ENCODE data around the gene FLNB. TPM values are rescaled to one million over a fixed set of nuclear protein-coding genes. Genes with fewer than 3 reads are reported as not detected.

The FLNB gene
- total and polyA plus RNA-seq, 2 of the 8 experiments (the other 6 are each of a cell fraction or from before 2014, with no cell fraction given), result 72.3 to 118 TPM

- H3K4me2 ChIP-seq (ENCODE audit: insufficient read depth in 1 of 2, low read depth in 2 of 2, low read length in 2 of 2), result no peak overlapping the region
- TF ChIP-seq CTBP2 (IDR thresholded peaks at IDR 0.05; ENCODE audit: borderline replicate concordance, insufficient read depth, insufficient read length, low read length), result no peak
- no peak for TF ChIP-seq TBP (IDR thresholded peaks at IDR 0.05; ENCODE audit: low read depth, low read length)
- no peak for TF ChIP-seq RBBP5 (IDR thresholded peaks at IDR 0.05; ENCODE audit: borderline replicate concordance, low read depth, low read length)
- no peak for TF ChIP-seq KDM1A (IDR thresholded peaks at IDR 0.05; ENCODE audit: borderline replicate concordance, low read length)
- TF ChIP-seq RFX5 (IDR thresholded peaks at IDR 0.05; ENCODE audit: borderline replicate concordance, low read depth, low read length), result no peak
- TF ChIP-seq POLR2AphosphoS5 (IDR thresholded peaks at IDR 0.05; ENCODE audit: low read depth, low read length), result no peak
- TF ChIP-seq HDAC2 (IDR thresholded peaks at IDR 0.05; ENCODE audit: borderline replicate concordance in 1 of 2, low read depth in 2 of 2, low read length in 2 of 2), result no peak
- TF ChIP-seq, protein P1, sequence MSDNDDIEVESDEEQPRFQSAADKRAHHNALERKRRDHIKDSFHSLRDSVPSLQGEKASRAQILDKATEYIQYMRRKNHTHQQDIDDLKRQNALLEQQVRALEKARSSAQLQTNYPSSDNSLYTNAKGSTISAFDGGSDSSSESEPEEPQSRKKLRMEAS (IDR thresholded peaks at IDR 0.05), result no peak
- TF ChIP-seq RXRA (IDR thresholded peaks at IDR 0.05; ENCODE audit: insufficient read depth, low read depth, low read length), result no peak
- TF ChIP-seq CBX8 (IDR thresholded peaks at IDR 0.05; ENCODE audit: borderline replicate concordance, low read depth, low read length), result no peak
- no peak for TF ChIP-seq SUZ12 (IDR thresholded peaks at IDR 0.05; ENCODE audit: low read length)
- TF ChIP-seq JUN (IDR thresholded peaks at IDR 0.05; ENCODE audit: low read depth, low read length), result no peak
Measured at GRCh38 chr3:57982561-57983243, 25.5 kb upstream of the FLNB start.

More at GRCh38 chr3:57982561-57983243, 25.5 kb upstream of the FLNB start:
- H4K91ac ChIP-seq (replicated peaks; ENCODE audit: insufficient read length, low read length), result no peak overlapping the region
- no peak overlapping the region for H2BK20ac ChIP-seq (ENCODE audit: low read length)
- DNase-seq (ENCODE audit: low read depth in 1 of 2, low spot score in 2 of 2) (no peak), FAIRE-seq (no peak)
- H3K56ac ChIP-seq (replicated peaks; ENCODE audit: insufficient read length, low read depth, low read length), result no peak overlapping the region
- H3K27me3 ChIP-seq (replicated peaks in 1 of 4; ENCODE audit: control insufficient read depth in 3 of 4, extremely low read depth in 1 of 4, insufficient read depth in 3 of 4, low read length in 3 of 4), result no peaks in the 10 kb centered on the region; a peak in 1 of 7 replicates
- no peak overlapping the region for H2AK5ac ChIP-seq (ENCODE audit: low read depth, low read length)
- H3K4me1 ChIP-seq (replicated peaks in 1 of 4; ENCODE audit: control insufficient read depth in 3 of 4, insufficient read depth in 4 of 4, low read length in 3 of 4), result no peaks in the 10 kb centered on the region
- H4K8ac ChIP-seq (ENCODE audit: extremely low read depth, insufficient read depth, low read length), result no peak overlapping the region
- no peaks in the 10 kb centered on the region for H3K36me3 ChIP-seq (ENCODE audit: control insufficient read depth in 2 of 4, insufficient read depth in 4 of 4, low read length in 3 of 4)
- H3K23me2 ChIP-seq (ENCODE audit: low read depth, low read length), result no peaks in the 10 kb centered on the region
- H2AFZ ChIP-seq (ENCODE audit: low read length), result no peak overlapping the region
- H2BK120ac ChIP-seq (replicated peaks; ENCODE audit: low read depth, low read length), result no peak overlapping the region
- H3K9ac ChIP-seq (replicated peaks in 1 of 4; ENCODE audit: extremely low read depth in 1 of 4, low read depth in 3 of 4, low read length in 3 of 4), result no peak overlapping the region
- H3K4me3 ChIP-seq (ENCODE audit: extremely low read depth in 1 of 4, insufficient read depth in 2 of 4, low read depth in 3 of 4, low read length in 4 of 4), result no peak overlapping the region
- no peaks in the 10 kb centered on the region for H3K79me1 ChIP-seq (ENCODE audit: low read depth, low read length)
- ChIA-PET POLR2A (ENCODE audit: partially characterized antibody) (no interaction called here), CTCF (ENCODE audit: partially characterized antibody) (interaction anchor here (2.8 kb wide), 1 partner anchor 25 kb away, joined by 11 read pairs; the partner anchor contains the start of gene FLNB)
- peak overlapping the region; percentile 72; the same call in 1 of the 2 replicates for H2BK15ac ChIP-seq (ENCODE audit: low read length)
- WGBS, 2 experiments (ENCODE audit: extremely low coverage in 1 of 2, insufficient coverage in 1 of 2, insufficient read length in 1 of 2, insufficient replicate concordance in 2 of 2, low coverage in 1 of 2, low lambda C conversion rate in 2 of 2, missing lambda C conversion rate in 1 of 2), result 85 to 100% methylated on average over 1 to 9 of the region's 9 CpGs
- no peak overlapping the region for H3K18ac ChIP-seq (ENCODE audit: extremely low read depth, low read length)
- no peaks in the 10 kb centered on the region for H3K9me3 ChIP-seq (ENCODE audit: insufficient read depth in 2 of 2, low read depth in 1 of 2, low read length in 1 of 2)
- no peak overlapping the region for H3K14ac ChIP-seq (ENCODE audit: insufficient read length)
- no peak overlapping the region for H3K27ac ChIP-seq (ENCODE audit: low read depth, low read length)
- H2BK12ac ChIP-seq (ENCODE audit: low read depth, low read length), result peak overlapping the region; percentile 39; the same call in 1 of the 2 replicates
- no peaks in the 10 kb centered on the region for H3K79me2 ChIP-seq (ENCODE audit: control insufficient read depth in 1 of 2, insufficient read depth in 2 of 2, low read length in 2 of 2)
- no peak overlapping the region for H3K23ac ChIP-seq (ENCODE audit: insufficient read length)
- H3K4ac ChIP-seq (replicated peaks; ENCODE audit: insufficient read length, low read depth, low read length), result no peak overlapping the region
- no peak overlapping the region for H2BK5ac ChIP-seq (ENCODE audit: low read depth, low read length)
- no peak overlapping the region for H4K5ac ChIP-seq (ENCODE audit: insufficient read length, low read depth, low read length)
- H4K20me1 ChIP-seq (replicated peaks in 1 of 2; ENCODE audit: control insufficient read depth in 1 of 2, insufficient read depth in 2 of 2, low read length in 2 of 2), result no peaks in the 10 kb centered on the region
